NCI-H226 (cell line): Measurements from ENCODE around the gene TMEM161A.
"Not testable (repeated sequence)": the region's sequence is repeated elsewhere in the genome, so short reads cannot be mapped to it uniquely, and the experiment has no call there.

Experiments used
- DNase-seq: peaks from one replicate; pipeline ENCODE4 v3.0.0-alpha.2; 2015

The TMEM161A gene

DNA sequence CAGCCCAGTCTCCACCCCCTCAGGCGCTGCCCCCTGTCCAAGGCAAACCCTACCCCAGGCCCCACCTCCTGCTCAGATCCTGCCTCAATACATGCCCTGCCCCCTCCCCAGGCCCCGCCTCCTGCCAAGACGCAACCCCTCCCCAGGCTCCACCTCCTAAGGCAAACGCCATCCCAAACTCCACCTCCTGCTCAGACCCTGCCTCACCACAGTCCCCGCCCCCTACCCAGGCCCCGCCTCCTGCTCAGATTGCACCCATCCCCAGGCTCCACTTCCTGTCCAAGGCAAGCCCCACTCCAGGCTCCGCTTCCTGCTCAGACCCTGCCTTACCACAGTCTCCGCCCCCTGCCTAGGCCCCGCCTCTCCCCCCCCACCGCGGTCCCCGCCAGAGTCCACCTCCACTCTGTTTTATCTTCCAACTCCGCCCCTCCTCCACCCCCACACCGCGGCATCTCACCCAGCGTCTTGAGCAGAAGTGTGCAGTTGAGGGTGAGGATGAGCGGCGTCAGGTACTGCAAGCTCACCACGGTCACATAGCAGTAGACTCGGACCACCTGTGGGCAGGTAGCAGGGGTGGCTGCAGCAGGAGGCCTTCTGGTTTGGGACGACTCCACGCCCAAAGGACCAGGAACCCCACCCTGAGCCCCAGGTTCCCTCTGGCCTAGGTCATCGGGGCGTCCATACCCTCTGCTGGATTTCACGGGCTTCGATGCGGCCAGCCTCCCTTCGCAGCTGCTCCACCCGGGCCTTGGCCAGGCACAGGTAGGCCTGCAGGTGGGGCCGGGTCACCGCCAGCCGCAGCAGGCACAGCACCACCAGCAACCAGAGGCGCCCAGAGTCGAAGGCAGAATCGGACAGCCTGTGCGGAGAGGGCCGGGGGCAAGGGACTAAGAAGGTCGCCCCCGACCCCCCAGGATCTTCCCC is 17.7 kb downstream of the TMEM161A start:
- peak; percentile 83 for DNase-seq

DNA sequence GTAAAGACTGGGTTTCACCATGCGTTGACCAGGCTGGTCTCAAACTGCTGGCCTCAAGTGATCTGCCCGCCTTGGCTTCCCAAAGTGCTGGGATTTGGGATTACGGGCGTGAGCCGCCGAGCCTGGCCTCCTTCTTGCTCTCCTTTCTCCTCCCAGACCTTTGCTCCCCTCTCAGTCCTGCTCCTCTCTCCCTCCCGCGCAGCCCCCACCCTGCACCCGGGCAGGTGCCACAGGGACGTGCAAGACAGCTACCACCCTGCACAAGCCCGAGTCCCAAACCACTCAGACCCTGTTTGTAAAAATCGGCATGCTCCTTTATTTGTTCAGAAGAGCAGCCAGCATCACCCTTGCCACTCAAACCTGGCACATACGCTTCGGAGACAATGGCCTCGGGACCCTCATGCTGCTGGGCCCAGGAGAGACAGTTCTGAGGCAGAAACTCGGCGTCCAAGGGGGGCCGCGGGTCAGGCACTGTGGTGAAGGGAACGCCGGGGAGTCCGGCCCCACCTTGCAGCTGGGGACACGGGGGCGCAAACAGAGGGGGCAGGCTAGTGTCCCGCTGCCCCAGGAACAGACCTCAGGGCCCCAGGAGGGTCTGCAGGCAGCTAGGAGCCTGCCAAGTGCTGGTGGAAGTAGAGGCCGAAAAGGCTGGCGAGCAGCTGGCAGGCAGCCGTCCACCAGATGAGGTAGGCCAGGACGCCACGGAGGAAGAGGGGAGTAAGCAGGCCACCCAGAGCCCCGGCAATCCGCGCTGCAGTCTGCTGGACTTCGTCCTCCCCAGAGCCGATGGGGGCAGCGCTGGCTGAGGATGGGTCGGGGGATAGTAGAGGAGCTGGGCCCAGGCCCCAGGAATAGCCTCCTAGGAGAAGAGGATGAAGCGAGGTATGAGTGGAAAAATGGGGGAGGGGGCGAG is 18.7 kb downstream of the TMEM161A start:
- no peak for DNase-seq

DNA sequence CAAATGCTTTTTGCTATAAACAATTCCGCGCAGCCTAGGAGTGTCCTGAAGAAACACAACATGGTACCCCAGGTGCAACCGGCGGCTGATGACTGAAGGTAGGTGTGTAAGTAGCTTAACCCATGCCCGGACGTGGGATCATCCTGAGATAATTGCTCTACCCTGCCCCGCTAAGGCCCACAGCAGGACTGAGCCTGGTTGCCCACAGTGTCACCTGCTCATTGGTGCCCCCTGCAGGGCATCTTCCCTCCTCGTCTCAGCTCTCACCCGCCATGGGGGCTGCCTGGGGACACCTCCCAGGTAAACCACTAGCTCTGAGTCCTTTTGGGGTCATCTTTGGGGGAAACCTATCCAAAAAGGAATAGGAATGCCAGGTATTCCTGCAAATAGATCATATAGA is 22.3 kb downstream of the TMEM161A start:
- DNase-seq, result no peak

DNA sequence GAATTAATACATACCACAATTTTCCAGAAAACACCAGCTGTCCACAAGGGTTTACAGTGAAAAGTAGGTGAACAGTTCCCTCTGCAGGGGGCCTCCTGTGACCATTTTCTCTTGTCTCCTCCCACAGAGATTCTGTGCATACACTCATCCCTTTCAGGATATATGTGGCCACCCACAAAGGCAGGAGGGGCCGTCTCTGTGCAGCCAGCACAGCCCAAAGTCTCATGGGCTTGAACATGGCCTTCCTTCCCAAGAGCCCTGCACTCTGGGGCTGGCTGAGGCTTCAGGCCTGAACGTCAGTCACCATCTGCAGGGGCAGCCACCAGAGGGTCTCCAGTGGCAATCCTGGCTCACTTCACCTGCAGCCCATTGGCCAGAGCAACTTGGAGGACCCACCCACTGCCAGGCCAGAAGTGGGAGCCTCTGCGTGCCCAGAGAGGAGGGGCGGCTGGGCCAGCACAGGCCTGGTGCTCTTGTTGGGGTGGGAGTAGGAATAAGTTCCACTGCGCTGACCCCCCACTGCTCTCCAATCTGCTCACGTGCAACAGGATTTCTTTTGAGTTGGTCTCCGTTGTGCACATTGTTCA is 25.1 kb downstream of the TMEM161A start:
- no peak for DNase-seq

DNA sequence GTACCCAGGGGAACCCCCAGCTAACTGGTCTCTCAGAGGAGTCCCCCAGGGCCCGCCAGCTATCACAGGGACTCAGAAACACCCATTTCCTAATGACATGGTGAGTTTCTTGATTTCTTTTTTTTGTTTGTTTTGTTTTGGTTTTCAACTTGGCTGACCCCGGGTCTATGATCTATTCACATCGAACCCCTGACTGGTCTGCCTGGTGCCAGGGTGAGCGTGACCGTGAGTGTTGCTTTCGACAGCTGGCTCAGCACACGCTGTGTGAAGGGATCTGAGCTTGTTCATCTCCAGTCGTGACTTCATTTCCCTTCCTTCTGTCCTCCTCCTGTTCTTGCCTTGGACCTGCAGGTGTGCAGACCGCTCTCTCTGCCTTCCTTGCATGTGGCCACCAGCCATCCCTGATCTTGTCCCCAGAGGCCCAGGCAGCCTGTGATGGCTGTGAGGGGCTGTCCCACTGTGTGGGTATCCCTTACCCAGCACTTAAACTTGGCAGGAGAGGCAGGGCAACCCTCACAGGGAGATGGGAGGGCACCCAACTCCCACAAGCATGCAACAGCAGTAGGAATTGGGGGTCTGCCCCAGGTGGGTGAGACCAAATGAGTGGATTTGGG is 26.2 kb downstream of the TMEM161A start:
- DNase-seq, result no peak

DNA sequence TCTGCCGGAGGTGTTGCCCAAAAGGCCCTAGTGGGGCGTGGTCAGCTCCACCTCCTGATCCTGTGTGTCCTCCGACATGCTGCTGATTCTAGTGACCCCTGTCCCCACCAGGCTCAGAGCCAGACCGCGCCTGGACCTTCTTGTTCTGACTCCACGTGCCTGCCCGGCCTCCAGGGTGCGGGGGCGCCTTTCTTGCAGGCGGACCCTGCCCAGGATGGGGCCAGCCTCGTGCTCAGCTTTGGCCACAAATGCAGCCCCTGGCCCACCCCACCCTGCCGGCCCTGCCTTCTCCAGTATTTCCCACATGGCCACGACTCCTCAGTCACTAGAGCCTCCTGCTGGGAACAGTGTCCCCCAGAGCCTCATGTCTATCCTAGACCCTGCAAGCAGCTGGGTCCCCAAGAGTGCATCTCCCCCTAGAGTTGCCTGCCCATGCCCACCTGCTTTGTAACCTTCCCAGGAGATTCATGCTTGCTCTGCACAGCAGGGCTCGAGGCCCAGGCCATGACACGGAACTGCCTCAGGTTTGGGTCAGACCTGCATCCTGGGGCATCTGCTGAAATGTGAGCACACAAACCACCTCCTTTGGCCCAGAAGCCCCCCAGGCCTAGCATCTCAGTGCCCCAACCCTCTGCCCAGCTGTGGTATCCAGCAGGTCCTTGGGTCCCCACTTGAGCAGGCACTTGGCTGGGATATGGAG is 27.0 kb downstream of the TMEM161A start:
- no peak for DNase-seq

DNA sequence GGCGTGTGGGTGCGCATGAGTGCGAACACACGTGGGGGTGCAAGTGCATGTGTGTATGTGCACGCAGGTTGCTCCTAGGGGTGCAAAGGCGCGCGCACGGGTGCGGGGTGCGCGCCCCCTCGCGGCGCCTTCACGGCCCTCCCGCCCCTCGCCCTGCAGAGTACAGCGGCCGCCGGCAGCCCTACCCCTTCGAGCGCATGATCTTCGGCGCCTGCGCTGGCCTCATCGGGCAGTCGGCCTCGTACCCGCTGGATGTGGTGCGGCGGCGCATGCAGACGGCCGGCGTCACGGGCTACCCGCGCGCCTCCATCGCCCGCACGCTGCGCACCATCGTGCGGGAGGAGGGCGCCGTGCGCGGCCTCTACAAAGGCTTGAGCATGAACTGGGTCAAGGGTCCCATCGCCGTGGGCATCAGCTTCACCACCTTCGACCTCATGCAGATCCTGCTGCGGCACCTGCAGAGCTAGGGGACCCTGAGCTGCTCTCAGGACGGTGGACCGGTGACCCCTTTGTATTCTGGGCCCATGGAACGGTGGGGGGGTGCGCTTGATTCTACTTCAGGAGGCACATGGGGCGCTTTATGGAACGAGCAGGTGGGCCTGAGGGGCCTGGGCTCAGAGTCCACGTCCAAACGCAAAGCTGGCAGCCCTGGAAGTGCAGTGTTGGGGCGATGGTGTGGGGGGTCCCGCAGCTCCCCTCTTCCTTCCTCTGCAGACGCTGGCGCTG is 27.7 kb downstream of the TMEM161A start:
- DNase-seq, result no peak

DNA sequence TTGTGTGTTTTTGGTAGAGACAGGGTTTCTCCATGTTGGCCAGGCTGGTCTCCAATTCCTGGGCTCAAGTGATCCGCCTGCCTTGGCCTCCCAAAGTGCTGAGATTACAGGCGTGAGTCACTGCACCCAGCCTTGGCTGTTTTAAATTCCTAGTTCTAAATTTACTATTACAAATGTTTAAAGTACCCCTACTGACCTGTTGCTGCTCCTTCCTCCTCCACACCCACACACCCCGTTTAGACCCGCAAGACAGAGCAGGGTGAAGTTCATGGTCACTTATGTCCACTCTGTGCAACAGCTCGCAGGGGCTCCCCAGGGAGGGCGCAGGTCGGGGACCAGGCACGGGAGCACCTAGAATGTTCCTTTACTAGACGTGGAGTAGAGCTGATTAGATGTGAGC is 28.7 kb downstream of the TMEM161A start:
- peak; percentile 9 for DNase-seq

DNA sequence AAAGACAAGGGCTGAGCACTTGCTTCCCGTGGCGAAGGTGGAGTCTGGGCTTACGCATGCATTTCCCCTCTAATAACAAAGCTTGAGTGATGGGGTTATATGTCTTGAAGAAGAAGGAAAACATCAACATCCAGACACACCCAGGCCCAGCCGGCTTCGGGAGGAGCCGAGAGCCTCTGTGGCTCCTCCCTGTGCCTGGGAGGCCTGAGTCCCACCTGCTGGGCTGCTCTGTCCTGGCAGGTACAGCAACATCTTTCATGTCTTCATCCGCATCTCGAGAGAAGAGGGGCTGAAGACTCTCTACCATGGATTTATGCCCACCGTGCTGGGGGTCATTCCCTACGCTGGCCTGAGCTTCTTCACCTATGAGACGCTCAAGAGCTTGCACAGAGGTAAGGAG is 30.6 kb downstream of the TMEM161A start:
- no peak for DNase-seq

DNA sequence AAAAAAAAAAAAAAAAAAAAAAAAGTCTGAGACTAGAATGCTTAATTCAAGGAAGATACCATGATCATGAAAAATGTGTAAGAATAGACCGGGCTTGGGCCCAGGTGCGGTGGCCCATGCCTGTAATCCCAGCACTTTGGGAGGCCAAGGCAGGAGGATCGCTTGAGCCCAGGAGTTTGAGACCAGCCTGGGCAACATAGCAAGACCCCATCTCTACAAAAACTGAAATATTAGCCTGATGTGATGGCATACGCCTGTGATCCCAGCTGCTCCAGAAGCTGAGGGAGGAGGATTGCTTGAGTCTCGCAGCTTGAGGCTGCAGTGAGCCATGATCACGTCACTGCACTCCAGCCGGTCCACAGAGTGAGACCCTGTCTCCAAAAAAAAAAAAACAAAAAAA is 31.3 kb downstream of the TMEM161A start:
- DNase-seq, result not testable (repeated sequence)

DNA sequence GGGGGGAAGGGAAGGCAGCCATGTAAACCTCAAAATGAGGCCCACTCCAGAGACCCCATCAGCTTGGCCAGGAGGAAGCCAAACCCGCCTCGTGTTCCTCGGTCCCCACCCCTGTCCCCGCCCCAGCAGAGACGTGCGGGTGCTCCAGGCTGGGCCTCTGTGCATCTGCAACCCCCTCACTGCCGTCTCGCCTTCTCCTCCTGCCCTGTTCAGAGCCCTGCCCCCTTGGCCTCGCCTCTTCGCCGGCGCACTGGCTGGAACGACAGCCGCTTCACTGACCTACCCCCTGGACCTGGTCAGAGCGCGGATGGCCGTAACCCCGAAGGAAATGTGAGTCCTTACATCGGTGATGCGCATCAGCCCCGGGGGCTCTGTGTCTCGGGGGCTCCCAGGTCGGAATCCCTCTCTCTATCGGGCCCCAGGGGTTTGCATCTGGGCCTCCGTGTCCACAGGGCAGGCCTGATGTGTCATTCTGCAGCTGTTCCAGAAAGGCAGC is 32.2 kb downstream of the TMEM161A start:
- no peak for DNase-seq

DNA sequence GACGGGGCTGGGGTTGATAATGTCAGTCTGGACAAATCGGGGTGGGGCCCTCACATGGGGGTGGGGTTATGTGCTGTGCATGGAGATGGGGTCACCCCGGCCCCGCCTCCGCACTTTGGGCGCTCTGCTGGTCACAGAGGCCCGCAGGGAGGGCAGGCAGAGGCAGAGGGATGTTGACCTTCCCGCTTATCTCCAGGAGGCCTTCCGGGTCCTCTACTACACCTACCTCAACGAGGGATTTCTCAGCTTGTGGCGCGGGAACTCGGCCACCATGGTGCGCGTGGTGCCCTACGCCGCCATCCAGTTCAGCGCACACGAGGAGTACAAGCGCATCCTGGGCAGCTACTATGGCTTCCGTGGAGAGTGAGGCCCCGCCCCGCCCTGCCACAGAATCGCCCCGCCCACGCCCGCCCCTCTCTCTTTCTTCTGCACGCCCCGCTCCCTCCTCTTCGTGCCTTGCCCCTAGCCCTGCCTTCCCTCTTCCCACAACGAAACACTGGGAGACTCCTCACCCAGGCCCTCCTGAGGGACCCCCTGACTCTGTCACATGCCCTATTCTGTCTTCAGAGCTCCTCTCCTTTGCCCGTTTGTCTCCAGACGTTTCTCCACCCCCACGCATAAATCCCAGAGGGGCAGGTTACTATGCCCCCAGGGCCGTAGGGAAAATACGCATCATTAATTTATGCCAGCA is 32.8 kb downstream of the TMEM161A start:
- no peak for DNase-seq

DNA sequence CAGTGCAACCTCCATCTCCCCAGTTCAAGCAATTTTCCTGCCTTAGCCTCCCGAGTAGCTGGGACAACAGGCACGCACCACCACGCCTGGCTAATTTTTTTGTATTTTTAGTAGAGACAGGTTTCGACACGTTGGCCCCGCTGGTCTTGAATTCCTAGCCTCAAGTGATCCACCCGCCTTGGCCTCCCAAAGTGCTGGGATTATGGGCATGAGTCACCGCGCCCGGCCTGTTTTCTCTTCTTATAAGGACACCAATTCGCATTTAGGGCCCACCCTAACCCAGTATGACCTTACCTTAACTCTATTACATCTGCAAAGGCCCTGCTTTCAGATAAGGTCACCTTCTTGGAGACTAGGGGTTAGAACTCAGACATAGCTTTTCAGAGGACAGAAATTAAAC is 35.1 kb downstream of the TMEM161A start:
- DNase-seq, result no peak

DNA sequence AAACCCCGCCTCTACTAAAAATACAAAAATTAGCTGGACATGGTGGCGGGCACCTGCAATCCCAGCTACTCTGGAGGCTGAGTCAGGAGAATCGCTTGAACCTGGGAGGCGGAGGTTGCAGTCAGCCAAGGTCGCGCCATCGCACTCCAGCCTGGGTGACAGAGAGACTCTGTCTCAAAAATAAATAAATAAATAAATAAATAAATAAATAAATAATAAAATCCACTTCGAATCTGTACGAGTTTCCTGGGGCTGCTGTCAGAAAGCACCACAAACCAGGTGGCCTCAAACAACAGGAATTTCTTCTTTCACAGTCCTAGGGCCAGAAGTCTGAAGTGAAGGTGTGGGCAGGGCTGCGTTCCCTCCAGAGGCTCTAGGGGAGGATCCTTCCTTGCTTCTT is 35.7 kb downstream of the TMEM161A start:
- not testable (repeated sequence) for DNase-seq

DNA sequence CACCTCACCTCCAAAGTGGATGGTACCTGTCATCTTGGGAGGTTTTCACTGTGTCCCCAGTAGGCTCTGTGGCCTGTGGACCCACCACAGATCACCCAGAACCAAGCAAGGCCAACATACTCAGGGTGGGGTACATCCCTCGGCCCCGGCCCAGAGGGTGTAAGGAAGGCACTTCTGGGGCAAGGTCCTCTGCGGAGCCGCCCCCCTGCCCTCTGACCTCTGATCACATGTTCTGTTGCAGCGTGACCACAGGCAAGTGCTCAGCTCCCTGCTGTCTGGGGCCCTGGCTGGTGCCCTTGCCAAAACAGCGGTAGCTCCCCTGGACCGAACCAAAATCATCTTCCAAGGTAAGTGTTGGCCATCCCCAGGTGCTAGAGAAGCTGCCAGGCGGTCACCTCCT is 36.7 kb downstream of the TMEM161A start:
- no peak for DNase-seq

DNA sequence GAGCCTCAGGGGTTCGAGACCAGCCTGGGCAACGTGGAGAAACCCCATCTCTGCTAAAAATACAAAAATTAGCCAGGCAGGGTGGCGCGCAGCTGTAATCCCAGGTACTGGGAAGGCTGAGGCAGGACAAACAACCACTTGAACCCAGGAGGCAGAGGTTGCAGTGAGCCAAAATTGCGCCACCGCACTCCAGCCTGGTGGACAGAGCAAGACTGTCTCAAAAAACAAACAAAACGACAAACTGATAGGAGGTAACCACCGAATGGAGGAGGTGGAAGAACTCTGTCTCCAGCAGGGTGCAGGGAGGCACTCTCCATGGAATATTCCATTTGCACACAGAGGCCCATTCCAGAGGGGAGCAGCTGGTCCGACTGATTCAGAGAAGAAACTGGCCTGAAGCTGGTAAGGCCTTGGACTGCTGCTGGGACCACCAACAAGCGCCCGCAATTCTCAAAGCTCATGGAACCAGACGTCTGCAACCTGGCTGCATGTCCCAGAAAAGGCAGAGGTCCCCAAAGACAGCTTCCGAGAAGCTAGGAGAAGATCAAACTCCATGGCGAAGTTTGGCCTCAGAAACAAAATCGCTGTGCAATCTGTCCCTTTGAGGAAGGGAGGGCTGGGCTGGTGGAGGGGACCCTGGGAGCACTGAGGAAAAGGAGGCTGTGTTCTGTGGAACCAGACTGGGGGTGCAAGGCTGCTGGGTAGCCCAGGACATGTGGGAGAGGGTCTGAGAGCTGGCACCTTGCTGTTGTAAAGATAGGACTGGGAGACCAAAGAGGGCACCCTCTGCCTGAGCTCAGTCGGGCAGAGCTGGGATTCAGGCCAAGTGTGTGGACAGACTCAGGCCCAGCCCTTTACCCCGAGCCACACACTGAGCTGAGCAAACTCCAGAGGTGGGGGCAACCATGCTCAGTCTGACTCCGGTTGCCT is 39.3 kb downstream of the TMEM161A start:
- DNase-seq, result no peak

DNA sequence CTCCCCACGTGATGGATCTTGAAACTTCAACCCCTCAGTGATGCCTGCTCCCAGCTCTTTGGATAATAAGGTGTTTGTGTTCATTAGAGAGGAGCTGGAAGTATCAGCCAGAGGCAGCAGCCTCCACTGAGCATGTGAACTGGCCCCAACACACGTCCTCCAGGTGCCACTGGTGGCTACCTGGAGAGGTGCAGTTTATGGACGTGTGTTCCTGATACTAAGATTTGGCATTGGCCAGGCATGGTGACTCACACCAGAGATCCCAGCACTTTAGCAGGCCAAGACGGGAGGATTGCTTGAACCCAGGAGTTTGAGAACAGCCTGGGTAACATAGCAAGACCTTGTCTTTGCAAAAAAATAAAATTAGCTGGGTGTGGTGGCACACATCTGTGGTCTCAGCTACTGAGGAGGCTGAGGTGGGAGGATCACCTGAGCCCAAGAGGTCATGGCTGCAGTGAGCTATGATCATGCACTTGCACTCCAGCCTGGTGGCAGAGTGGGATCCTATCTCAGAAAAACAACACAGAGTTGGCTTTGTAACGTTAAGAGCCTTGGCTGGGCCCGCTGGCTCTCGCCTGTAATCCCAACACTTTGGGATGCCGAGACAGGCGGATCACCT is 40.1 kb downstream of the TMEM161A start:
- no peak for DNase-seq

DNA sequence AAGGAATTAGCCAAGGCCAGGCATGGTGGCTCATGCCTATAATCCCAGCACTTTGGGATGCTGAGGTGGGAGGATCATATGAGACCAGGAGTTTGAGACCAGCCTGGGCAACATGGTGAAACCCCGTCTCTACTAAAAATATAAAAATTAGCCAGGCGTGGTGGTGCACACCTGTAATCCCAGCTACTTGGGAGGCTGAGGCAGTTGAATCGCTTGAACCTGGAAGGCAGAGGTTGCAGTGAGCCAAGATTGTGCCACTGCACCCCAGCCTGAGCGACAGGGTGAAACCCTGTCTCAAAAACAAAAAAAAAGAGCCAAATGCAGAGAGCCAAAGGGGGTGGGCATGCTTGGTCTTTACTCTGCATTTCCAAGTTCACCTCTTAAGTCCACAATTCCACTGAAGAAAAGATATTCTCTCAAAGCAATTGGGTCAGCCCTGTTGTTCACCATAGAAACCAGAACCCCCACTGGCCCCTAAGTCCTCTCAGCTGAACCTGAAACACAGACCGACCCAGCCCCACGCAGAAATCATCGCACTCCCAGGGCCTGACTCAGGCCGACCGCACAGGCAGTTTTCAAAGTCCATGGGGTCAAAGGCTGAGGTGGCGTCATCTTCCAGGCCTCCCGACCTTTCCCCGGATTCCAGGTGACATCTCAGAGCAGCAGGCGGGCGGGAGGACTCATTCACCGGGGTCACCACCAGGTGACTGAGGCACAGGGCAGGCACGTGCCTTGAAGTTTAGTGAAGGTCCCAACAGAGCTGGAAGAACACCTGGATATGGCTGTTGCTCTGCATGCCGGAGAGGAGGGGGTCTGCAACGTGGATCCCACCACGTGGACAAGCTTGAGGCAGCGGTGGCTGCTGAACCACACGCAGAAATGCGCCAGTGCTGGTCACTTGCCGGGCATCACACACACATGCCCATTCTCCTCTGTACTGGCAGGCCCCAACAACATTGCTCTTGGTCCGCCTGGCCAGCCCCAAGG is 41.3 kb downstream of the TMEM161A start:
- DNase-seq, result no peak
